Neural progenitor cell (in vitro differentiated cells): ENCODE results near the gene GRK3. TPM values are rescaled to one million over a fixed set of nuclear protein-coding genes. Genes with fewer than 3 reads are reported as not detected.

ENCODE experiments used
- DNase-seq: peaks from one replicate; pipeline ENCODE4 v3.0.0-alpha.2; 2016; ENCODE audit warnings: low spot score
- H2AFZ ChIP-seq: fragments of 200-600 bp; sonication (generic); replicated peaks from 2 replicates; pipeline ENCODE4 v1.6.1; 2016; ENCODE audit warnings: antibody characterized with exemption
- H3F3A ChIP-seq: fragments of 200-600 bp; sonication (generic); 2 replicates; pipeline ENCODE4 v1.6.1; 2016; ENCODE audit warnings: antibody characterized with exemption, low read depth
- H3K27ac ChIP-seq: fragments of 200-600 bp; sonication (generic); 2 replicates; pipeline ENCODE4 v1.5.1; 2016; ENCODE audit warnings: mild to moderate bottlenecking
- H3K27me3 ChIP-seq: fragments of 200-600 bp; sonication (generic); 2 replicates; pipeline ENCODE4 v1.6.1; 2016; ENCODE audit warnings: mild to moderate bottlenecking, moderate library complexity
- H3K36me3 ChIP-seq: fragments of 200-600 bp; sonication (generic); 2 replicates; pipeline ENCODE4 v1.5.1; 2016
- H3K4me1 ChIP-seq: fragments of 200-600 bp; sonication (generic); 2 replicates; pipeline ENCODE4 v1.6.1; 2016; ENCODE audit warnings: mixed run types
- H3K4me2 ChIP-seq: fragments of 200-600 bp; sonication (generic); 2 replicates; pipeline ENCODE4 v1.6.1; 2016
- H3K4me3 ChIP-seq: fragments of 200-600 bp; sonication (generic); 2 replicates; pipeline ENCODE4 v1.5.1; 2016
- H3K79me2 ChIP-seq: fragments of 200-600 bp; sonication (generic); 2 replicates; pipeline ENCODE4 v1.6.1; 2016; ENCODE audit warnings: low read depth
- H3K9ac ChIP-seq: fragments of 200-600 bp; sonication (generic); 2 replicates; pipeline ENCODE4 v1.6.1; 2016
- H3K9me3 ChIP-seq: fragments of 200-600 bp; sonication (generic); 2 replicates; pipeline ENCODE4 v1.5.1; 2016; ENCODE audit warnings: low read depth
- H4K20me1 ChIP-seq: fragments of 200-600 bp; sonication (generic); 2 replicates; pipeline ENCODE4 v1.6.1; 2016; ENCODE audit warnings: low read depth
- H3K27ac Mint-ChIP-seq: 3 replicates; pipeline ENCODE4 v1.8.0; 2021; ENCODE audit warnings: mixed read lengths
- H3K27me3 Mint-ChIP-seq: 2 replicates; pipeline ENCODE4 v1.8.0; 2022; ENCODE audit warnings: low read depth, mild to moderate bottlenecking, inconsistent platforms, moderate library complexity, mixed read lengths; ENCODE audit not compliant: insufficient read depth
- H3K36me3 Mint-ChIP-seq: 3 replicates; pipeline ENCODE4 v1.8.0; 2021; ENCODE audit warnings: mixed read lengths
- H3K4me1 Mint-ChIP-seq: 3 replicates; pipeline ENCODE4 v1.8.0; 2021; ENCODE audit warnings: mixed read lengths
- H3K4me3 Mint-ChIP-seq: 3 replicates; pipeline ENCODE4 v1.8.0; 2021; ENCODE audit warnings: mild to moderate bottlenecking, moderate library complexity, mixed read lengths
- H3K9me3 Mint-ChIP-seq: 3 replicates; pipeline ENCODE4 v1.8.0; 2020; ENCODE audit warnings: mixed read lengths
- CTCF ChIP-seq: fragments of 200-600 bp; sonication (generic); IDR thresholded peaks from 2 replicates; pipeline ENCODE4 v1.5.1; 2017; ENCODE audit warnings: antibody characterized with exemption, mild to moderate bottlenecking
- EZH2 ChIP-seq: fragments of 200-600 bp; sonication (generic); IDR thresholded peaks from 2 replicates; pipeline ENCODE4 v1.6.1; 2017; ENCODE audit warnings: antibody characterized with exemption, mild to moderate bottlenecking, moderate library complexity
- EZH2phosphoT487 ChIP-seq: fragments of 200-600 bp; sonication (generic); IDR thresholded peaks from 2 replicates; pipeline ENCODE4 v1.6.1; 2017; ENCODE audit warnings: antibody characterized with exemption
- total RNA-seq: library from RNA; depleted of rRNA; stranded (reverse); fragments of >200 nt; gene quantifications from 2 replicates; pipeline ENCODE4 v1.2.3, GENCODE V29; 2015; ENCODE audit warnings: low replicate concordance

The GRK3 gene
- total RNA-seq, 1 donor from 2014 or later = 20.8 TPM

- Histone ChIP-seq H3K9ac (no peak overlapping the region), H3F3A (no peaks in the 10 kb centered on the region), H3K27me3 (no peaks in the 10 kb centered on the region), H3K4me1 (peaks cover 5% of the 10 kb centered on the region), H3K9me3 (no peaks in the 10 kb centered on the region), H3K4me2 (no peak overlapping the region), H4K20me1 (peaks cover 2% of the 10 kb centered on the region), H3K79me2 (no peaks in the 10 kb centered on the region), H3K36me3 (no peaks in the 10 kb centered on the region), H3K27ac (no peak overlapping the region), H2AFZ (no peak overlapping the region), H3K4me3 (no peak overlapping the region)
- Mint-ChIP-seq H3K36me3 (peaks cover 13% of the 10 kb centered on the region), H3K4me3 (no peak overlapping the region), H3K9me3 (no peaks in the 10 kb centered on the region), H3K4me1 (peaks cover 7% of the 10 kb centered on the region), H3K27ac (no peak overlapping the region), H3K27me3 (no peaks in the 10 kb centered on the region)
- no peak for DNase-seq
- TF ChIP-seq EZH2phosphoT487 (no peak), EZH2 (no peak), CTCF (no peak)
Observed at GRCh38 chr22:25669253-25670069, 105.0 kb downstream of the GRK3 start.

- H3K4me1 ChIP-seq = peaks cover 5% of the 10 kb centered on the region
- no peak overlapping the region for H3K4me2 ChIP-seq
- no peak overlapping the region for H3K27ac ChIP-seq
- no peak for DNase-seq
- peaks cover 13% of the 10 kb centered on the region for H3K36me3 Mint-ChIP-seq
- peaks cover 7% of the 10 kb centered on the region for H3K4me1 Mint-ChIP-seq
- H3K27ac Mint-ChIP-seq = no peak overlapping the region
- H3K4me3 Mint-ChIP-seq = no peak overlapping the region
- peaks cover 2% of the 10 kb centered on the region for H4K20me1 ChIP-seq
- H3K79me2 ChIP-seq = no peaks in the 10 kb centered on the region
- no peak overlapping the region for H3K9ac ChIP-seq
- TF ChIP-seq EZH2phosphoT487 (no peak), EZH2 (no peak), CTCF (no peak)
- H2AFZ ChIP-seq = no peak overlapping the region
- H3K4me3 ChIP-seq = no peak overlapping the region
- H3K36me3 ChIP-seq = no peaks in the 10 kb centered on the region
- H3F3A ChIP-seq = no peaks in the 10 kb centered on the region
- H3K9me3 ChIP-seq = no peaks in the 10 kb centered on the region
- no peaks in the 10 kb centered on the region for H3K27me3 Mint-ChIP-seq
- no peaks in the 10 kb centered on the region for H3K27me3 ChIP-seq
- no peaks in the 10 kb centered on the region for H3K9me3 Mint-ChIP-seq
Observed at GRCh38 chr22:25670070-25670461, 105.6 kb downstream of the GRK3 start.

- Histone ChIP-seq H3K4me2 (no peak overlapping the region), H2AFZ (no peak overlapping the region), H3K4me1 (peaks cover 5% of the 10 kb centered on the region), H3K27ac (no peak overlapping the region), H3K9ac (no peak overlapping the region), H3F3A (no peaks in the 10 kb centered on the region), H3K27me3 (no peaks in the 10 kb centered on the region), H3K4me3 (no peak overlapping the region), H3K36me3 (no peaks in the 10 kb centered on the region), H4K20me1 (peaks cover 2% of the 10 kb centered on the region), H3K9me3 (no peaks in the 10 kb centered on the region), H3K79me2 (no peaks in the 10 kb centered on the region)
- Mint-ChIP-seq H3K36me3 (peaks cover 16% of the 10 kb centered on the region), H3K9me3 (no peaks in the 10 kb centered on the region), H3K4me3 (no peak overlapping the region), H3K27me3 (peaks cover 2% of the 10 kb centered on the region), H3K27ac (no peak overlapping the region), H3K4me1 (peaks cover 7% of the 10 kb centered on the region)
- no peak for TF ChIP-seq EZH2
- TF ChIP-seq EZH2phosphoT487 = no peak
- TF ChIP-seq CTCF = no peak
- DNase-seq = no peak
Observed at GRCh38 chr22:25672289-25673084, 108.0 kb downstream of the GRK3 start.
